ENCODE measurements around the gene CYTIP.

- TF ChIP-seq, protein P1, sequence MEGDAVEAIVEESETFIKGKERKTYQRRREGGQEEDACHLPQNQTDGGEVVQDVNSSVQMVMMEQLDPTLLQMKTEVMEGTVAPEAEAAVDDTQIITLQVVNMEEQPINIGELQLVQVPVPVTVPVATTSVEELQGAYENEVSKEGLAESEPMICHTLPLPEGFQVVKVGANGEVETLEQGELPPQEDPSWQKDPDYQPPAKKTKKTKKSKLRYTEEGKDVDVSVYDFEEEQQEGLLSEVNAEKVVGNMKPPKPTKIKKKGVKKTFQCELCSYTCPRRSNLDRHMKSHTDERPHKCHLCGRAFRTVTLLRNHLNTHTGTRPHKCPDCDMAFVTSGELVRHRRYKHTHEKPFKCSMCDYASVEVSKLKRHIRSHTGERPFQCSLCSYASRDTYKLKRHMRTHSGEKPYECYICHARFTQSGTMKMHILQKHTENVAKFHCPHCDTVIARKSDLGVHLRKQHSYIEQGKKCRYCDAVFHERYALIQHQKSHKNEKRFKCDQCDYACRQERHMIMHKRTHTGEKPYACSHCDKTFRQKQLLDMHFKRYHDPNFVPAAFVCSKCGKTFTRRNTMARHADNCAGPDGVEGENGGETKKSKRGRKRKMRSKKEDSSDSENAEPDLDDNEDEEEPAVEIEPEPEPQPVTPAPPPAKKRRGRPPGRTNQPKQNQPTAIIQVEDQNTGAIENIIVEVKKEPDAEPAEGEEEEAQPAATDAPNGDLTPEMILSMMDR (IDR thresholded peaks at IDR 0.05), result no peak
- no peak for TF ChIP-seq EZH2 (IDR thresholded peaks at IDR 0.05)
Observed at GRCh38 chr2:157460384-157460837, 16.5 kb upstream of the CYTIP start.
